A204.1 (cell line): ENCODE measurements around the gene SCFD2.
"Not testable (repeated sequence)": the region's sequence is repeated elsewhere in the genome, so short reads cannot be mapped to it uniquely, and the experiment has no call there.

Experiments used
- FAIRE-seq: peaks from 2 replicates; lab custom pipeline; 2012; peaks lifted over from hg19 to GRCh38; lab: Jason Lieb, UNC

SCFD2 gene

DNA sequence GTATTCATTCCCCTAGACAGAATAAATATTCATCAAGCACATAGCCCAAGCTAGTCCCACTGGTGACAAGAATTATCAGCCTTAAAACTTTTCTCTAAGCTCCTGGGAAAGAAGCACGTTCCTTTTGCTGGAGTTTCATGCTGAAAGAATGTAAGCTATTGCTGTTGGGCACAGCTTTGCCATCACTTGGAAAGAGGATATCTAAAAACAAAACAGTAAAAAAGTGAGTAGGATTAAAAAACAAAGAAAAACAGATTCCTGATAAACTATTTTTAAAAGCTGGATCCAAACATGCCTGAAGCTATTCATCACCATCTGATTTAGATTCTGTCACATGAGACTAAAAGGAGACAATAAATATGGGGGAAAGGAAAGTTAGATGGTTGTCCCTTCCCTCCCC, 176.8 kb downstream of the SCFD2 start:
- FAIRE-seq = no peak

DNA sequence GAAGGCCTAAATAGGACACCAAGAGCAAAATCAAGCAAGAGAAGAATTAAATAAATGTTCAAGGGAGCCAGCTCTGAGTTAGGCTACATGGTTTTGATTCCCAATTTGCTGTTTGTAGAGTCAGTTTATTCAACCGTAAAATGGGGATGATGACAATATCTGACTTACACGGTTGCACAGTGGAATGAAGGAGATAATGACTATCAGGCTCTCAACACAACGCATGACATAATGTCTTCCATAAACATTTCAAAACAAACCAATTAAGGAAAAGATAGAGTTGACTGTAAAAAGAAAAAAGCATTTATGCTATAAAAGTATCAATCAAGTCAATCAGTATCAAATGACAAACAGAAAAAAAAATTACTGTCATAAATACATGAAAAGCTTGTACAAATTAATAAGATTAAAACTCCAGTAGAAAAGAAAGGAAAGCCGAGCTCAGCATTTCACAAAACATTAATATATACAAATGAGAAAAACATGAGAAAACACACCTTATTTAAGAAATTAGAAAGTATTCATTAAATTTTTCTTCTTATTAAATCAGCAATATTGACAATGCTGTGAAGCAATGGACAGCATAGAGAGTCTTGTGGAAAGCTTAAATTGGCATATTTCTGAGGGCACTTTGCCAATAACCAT, 179.0 kb downstream of the SCFD2 start:
- no peak for FAIRE-seq

DNA sequence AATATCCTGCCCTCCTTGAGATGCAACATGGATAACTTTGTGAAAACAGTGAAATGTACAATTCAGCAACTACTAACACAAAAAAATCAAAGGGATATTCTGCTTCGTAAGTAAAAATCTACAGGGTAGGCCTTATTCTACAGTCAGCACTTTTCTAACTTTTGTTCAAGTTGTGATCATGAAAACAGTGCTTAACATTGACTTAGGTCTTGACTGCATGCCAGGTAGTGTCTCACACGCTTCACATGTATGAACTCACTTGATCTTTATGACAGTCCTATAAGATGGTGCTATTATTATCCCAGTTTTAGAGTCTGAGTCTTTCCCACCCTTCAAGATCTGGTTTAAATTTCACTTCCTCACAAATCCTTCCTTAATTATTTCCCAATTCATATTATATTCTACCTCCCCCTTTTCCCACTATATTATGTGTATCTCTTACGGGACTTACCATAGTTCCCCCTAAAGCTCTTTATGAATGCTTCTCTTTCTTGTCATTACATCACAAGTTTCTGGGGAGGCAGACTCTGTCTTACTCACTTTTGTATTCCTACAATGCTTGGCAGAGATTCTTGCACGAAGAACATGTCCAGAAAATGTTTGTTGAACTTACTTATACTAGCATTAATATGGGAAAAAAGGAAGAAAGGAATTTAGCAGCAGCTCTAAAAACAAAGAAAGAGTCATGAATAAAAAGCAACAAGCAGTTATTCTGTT, 179.8 kb downstream of the SCFD2 start:
- no peak for FAIRE-seq

DNA sequence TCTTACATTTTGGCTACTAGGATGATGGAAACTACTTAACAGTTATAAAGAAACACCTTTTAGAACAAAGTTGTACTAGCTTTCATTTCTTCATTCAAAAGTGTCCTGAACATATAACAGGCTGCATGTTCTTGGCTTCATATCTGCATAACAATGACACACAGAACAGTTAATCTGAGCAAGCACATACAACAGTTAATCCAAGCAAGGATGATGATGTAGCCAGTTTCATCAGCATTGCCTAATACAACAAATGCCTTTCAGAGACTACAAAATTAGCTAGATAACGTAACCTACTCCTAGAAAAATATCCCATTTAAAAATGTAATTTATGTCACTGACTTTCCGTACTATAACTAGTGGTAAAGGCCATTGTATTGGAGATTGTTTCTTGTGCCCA, 182.1 kb downstream of the SCFD2 start:
- no peak for FAIRE-seq

DNA sequence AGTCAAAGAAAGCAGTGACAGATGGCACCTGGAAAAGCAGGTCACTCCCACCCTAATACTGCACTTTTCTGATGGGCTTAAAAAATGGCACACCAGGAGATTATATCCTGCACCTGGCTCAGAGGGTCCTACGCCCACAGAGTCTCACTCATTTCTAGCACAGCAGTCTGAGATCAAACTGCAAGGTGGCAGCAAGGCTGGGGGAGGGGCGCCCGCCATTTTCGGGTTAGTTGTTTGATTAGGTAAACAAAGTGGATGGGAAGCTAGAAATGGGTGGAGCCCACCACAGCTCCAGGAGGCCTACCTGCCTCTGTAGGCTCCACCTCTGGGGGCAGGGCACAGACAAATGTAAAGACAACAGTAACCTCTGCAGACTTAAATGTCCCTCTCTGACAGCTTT, 188.1 kb downstream of the SCFD2 start:
- not testable (repeated sequence) for FAIRE-seq

DNA sequence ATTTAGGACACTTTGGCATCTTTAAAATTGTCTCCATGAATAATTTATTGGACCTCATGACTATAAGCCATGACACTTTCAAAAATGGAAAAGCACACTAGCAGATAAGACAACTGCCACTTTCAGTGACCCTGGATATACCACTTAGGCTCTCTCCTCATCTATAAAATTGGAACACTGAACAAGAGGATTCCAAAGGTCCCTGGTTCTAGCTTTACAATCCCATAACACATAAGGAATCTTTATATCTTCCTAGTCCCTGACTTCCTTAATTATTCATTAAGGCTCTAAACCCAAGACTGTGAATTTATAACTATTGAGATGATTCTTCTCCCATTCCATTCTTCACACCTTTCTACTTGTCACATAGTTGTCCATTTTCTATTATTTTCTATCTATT, 190.2 kb downstream of the SCFD2 start:
- FAIRE-seq = no peak

DNA sequence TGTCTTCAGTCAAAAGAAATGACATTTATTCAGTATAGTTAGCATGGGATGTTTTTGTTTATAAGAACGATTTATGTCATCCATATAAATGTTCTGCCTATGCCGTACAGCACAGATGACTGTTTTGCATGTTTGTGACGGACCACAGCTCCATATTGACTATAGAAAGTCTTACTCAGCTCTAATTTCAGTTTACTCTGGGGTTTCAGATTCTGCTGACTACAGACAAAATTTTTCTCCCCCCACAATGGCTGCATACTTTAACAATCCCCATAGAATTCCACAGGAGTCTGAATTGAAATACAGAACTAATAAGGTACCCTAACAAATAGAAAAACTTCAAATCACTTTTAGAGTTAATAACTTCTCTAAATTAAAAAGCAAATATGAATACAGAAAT, 191.0 kb downstream of the SCFD2 start:
- FAIRE-seq = no peak

DNA sequence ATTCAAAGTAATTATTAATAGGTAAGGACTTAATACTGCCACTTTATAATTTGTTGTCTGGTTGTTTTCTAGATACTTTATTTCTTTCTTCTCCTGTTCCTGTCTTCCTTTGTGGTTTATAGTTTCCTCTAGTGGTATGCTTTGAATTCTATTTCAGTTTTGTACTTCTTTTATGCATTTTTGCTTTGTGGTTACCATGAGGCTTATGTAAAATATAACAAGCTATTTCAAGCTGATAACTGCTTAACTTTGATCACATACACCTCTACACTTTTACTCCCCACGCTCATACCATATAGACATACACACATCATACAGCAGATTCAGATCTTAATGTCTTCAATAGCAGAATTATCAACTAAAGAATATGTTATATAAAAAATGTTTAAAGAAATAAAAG, 192.3 kb downstream of the SCFD2 start:
- no peak for FAIRE-seq

DNA sequence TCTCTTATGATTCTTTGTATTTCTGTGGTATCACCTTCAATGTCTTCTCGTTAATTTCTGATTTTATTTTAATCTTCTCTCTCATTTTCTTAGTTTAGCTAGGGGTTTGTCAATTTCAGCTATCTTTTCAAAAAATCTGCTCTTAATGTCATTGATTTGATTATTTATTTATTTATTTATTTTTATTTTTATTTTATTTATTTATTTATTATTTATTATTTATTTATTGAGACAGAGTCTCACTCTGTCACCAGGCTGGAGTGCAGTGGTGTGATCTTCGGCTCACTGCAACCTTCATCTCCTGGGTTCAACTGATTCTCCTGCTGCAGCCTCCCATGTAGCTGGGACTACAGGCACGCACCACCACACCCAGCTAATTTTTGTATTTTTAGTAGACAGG, 194.1 kb downstream of the SCFD2 start:
- no peak for FAIRE-seq

DNA sequence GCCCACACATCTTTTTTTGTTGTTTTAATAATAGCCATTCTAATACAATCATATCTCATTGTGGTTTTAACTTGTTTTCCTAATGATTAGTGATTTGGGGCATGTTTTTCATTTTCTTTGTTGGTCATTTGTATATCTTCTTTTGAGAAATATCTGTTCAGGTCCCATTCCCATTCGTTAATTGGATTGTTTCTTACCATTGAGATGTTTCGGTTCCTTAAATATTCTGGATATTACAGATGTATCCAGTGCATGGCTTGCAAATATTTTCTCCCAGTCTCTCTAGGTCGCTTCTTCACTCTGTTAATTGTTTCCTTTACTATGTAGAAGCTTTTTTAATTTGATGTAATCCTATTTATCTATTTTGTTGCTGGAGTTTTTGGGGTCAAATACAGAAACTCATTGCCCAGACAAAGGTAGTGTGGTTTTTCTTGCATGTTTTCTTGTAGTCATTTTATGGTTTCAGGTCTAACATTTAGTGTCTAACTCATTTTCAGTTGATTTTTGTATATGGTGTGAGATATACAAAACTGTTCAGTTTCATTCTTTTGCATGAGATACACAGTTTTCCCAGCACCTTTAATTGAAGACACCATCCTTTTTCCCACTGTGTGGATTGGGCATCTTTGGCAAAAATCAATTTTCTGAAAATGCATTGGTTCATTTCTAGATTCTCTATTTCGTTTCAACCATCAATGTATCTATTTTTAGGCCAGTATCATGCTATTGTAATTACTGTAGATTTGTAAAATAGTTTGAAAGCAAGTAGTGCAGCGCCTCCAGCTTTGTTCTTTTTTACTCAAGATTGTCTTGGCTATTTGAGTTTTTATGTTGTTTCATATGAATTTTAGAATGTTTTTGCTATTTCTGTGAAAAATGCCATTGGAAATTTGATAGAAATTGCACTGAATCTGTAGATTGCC, 195.9 kb downstream of the SCFD2 start:
- no peak for FAIRE-seq

DNA sequence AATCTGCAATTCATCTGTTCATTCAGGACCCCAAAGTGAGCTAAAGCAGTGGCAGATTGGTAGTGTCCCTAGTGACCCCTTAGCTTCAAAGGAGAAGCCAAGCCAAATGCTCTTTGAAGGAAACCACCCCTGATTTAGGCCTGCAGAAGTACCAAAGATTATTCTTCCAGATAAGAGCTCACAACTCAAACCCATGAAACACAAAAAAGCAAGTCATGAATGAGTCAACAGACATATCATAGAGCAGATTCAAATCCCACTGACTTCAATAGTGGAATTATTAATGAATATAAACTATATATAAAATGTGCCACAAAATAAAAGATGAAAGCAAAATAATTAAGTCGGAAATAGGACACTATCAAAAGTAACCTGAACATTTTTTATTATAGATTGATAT, 197.6 kb downstream of the SCFD2 start:
- no peak for FAIRE-seq

DNA sequence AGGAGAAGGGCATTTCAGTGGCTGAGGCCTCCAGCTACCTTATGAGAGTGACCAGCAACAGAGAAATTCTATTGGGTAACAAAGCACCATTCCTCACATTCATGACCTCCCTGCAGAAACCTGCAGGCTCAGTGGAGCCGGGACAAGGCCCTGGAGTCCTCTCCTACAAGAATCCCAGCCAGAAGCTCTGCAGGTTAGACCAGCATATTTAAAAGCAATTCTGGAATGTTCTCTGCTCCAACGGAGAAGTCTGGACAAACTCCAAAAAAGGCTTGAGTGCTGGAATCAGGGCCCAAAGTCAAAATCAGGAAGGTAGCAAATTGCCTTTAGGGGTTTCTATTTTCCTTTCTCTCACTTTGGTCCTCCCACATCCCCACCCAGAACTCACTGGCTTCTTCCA, 202.9 kb downstream of the SCFD2 start:
- FAIRE-seq = no peak

DNA sequence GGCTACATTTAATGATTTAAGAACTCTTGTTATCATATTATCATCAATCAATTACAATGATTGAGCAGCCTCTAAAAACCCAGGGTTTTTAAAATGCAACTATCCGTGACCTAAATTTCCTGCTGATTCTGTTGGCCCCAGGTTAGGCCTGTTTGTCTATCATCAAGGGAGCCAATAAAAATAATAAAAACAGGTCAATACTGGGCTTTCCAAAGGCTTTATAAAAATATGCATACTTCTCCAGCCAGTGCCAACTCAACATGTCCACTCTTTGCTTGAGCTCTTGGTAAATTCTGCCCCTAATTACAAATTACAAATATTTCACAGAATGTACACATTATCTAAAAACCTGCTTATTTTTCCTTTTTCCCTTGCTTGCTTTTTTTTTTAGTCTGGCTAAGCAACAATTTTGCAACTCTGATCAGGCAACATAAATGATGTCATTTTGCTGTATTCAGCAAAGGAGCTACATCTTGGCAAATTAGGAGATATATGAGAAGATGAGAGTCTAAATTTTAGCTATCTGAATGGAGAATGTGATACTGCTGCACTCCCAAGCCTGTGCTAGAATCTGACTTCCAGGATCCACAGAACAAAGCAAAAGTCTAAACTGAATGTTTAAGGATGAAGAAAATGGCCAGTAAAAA, 204.0 kb downstream of the SCFD2 start:
- no peak for FAIRE-seq

DNA sequence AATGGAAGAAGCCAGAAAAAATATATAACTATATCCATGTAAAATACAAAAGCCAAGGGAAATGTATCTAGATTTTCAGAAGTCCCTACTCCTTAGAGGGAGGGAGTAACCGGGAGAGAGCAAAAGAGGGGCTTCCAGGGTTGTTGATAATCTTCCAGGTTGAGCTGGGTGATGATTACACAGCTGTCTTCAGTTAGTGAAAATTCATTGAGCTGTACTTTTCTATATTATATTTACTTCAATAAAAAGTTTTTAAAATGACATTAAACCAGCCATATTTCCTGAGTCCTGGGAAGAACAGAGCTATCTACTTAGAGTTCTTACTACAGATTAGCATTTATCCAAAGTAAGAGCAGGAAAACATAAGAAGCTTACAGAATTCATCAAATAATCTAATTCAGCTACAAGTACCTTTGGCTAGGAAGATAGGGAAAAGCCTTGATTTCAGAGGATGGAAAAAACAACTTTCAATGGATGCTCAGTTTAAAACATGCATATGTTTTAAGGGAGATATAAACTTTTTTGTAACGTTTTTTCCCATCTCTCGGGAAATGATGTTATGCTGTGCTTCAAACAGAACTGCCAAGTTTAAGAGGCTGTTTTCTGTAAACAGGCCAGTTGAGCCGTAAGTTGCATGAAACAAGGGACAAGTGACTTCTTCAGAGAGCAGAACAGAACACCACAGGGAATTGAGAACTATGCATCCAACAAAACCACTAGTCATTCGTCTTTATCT, 204.6 kb downstream of the SCFD2 start:
- no peak for FAIRE-seq

DNA sequence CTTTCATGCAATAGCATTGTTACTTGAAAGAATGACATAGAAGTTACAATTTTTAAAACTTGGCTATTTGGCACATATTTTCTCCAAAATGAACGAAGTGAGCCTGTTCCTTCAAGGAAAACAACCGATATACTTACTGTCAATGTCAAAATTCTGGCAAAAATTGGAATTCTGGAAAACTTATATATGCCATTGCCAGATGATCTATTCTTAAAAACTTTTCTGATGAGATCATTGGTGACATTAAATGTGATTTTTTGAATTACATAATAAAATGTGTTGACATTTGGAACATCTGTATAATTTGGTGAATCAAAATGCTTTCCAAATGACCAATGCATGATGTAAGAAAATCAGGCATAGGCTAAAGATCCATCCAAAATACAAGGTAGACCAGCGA, 209.0 kb downstream of the SCFD2 start:
- no peak for FAIRE-seq

DNA sequence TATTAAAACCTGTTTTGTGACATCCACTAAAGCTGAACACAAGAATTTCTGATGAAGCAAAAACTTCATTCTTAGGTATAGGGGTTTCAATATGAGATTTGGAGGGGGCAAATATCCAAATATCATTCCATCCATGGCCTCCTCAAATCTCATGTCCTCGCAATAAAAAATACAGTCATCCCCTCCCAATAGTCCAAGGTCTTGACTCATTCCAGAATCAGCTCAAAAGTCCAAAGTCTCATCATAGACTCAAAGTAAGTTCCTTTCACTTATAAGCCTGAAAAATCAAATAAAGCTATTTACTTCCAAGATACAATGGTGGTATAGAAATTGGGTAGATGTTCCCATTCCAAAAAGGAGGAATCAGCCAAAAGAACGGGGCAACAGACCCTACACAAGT, 213.4 kb downstream of the SCFD2 start:
- no peak for FAIRE-seq

DNA sequence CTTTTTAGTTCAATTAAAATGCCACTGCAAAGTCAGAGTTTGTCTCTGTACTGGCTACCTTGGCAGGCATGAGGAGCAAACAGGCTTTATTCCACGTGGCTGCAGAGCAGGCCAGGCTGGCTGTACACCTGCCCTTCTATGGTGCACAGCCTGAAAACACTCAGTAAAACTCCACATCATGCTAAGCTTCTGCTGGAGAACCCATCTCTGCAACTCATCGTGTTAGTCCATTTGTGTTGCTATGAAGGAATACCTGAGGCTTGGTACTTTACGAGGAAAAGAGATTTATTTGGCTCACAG, 214.4 kb downstream of the SCFD2 start:
- FAIRE-seq = no peak

DNA sequence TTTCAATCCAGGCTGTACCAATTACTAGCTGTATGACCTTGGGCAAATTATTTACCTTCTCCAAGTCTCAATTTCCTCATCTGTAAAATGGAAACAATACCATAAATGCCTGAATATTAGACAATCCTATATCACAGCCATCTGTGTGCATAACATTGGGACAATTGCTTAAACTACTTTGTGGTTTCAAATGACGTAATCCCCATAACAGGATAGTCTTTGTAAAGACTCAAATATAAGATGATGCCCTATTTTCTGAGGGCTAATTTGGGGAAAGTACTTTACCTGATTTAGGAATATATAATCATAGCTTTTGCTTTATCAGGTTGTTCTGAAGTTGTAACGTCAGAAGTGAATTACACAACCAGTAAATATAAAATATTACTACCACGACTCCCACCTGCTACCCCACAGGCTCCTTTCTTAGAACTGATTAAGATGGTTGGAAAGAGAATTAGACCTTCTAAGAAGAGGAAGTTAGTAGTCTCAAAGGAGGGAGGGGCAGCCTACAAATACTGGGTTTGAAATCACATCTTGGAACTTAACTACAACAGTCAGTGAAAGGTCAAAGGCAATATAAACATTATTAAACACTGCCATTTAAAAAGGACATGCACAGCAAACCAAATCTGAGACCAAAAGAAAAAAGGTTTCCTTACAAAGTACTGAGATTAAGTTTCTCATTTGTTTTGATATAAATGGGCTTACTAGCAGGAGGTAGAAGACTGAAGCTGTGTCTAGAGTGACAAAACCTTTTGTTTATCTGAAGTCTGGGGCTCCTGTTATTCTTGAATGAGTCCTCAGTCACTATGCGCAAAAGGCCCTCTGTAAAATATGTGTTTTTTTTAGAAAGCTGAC, 215.0 kb downstream of the SCFD2 start:
- FAIRE-seq = no peak

DNA sequence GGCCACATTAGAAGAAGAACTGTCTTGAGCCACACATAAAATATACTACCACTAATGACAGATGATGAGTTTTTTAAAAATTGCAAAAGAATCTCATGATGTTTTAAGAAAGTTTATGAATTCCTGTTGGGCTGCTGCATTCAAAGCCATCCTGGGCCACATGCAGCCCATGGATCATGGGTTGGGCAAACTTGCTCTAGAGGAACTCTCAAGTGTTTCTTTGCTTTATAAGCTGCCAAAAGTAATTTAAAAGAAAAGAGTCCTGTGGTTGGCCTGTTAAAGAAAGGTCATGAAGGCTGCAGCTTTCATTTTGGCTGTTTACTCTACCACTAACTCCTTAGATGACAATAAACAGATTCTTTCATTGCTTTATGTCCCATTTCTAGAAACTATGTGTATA, 218.2 kb downstream of the SCFD2 start:
- FAIRE-seq = no peak

DNA sequence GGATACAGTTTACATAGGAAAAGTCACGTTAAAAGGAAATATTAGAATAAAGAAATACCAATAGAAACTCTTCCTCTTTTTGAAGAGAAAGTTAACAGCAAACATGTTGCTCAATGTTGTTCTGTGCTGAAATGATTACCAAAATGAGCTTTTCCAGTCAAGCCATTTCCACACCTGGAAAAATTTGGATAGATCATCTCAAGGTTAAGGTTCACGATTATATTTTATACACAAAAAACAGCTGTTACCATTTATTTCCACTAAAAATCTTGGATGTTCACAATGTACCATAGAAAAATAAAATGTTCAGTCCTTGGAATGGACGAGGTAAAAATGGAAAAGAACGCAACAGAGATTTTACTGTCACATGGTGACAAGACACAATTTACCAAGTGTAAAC, 218.7 kb downstream of the SCFD2 start:
- no peak for FAIRE-seq

DNA sequence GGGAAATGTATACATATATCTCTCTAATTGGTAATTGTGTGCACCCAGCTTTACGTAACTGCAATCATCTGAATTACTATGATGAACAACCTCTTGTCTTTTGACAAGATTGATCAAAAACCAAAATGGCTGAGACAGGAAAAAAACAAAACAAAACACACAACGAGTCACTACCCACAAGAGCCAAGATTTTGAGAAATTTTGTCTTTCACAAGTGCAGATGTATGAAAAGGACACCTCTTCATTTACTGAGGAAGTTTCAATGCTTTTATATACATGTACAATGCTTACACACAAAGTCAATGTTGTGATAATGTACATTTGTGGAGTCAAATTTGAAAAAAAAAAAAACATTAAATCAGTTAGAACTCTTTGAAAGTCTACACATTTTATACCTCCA, 224.6 kb downstream of the SCFD2 start:
- no peak for FAIRE-seq
